DMS53 (cell line): ENCODE measurements around the gene ATP5F1A.
"Not testable (repeated sequence)": the region's sequence is repeated elsewhere in the genome, so short reads cannot be mapped to it uniquely, and the experiment has no call there.

Experiments used
- DNase-seq: peaks from one replicate; lab custom pipeline; 2025; lab: John Stamatoyannopoulos, UW

The ATP5F1A gene

GRCh38 chr18:46047369-46047768, 50.7 kb downstream of the ATP5F1A start:
- DNase-seq: not testable (repeated sequence)

GRCh38 chr18:46046688-46047087, 51.4 kb downstream of the ATP5F1A start:
- no peak for DNase-seq

- DNase-seq: no peak
These were observed 52.0 kb downstream of the ATP5F1A start for GRCh38 chr18:46046126-46046525.

- no peak for DNase-seq
These were observed 55.4 kb downstream of the ATP5F1A start for GRCh38 chr18:46042571-46043123.

GRCh38 chr18:46040747-46041104, 57.4 kb downstream of the ATP5F1A start:
- DNase-seq: no peak

- no peak for DNase-seq
These were observed 57.9 kb downstream of the ATP5F1A start for GRCh38 chr18:46040033-46040746.

DNA sequence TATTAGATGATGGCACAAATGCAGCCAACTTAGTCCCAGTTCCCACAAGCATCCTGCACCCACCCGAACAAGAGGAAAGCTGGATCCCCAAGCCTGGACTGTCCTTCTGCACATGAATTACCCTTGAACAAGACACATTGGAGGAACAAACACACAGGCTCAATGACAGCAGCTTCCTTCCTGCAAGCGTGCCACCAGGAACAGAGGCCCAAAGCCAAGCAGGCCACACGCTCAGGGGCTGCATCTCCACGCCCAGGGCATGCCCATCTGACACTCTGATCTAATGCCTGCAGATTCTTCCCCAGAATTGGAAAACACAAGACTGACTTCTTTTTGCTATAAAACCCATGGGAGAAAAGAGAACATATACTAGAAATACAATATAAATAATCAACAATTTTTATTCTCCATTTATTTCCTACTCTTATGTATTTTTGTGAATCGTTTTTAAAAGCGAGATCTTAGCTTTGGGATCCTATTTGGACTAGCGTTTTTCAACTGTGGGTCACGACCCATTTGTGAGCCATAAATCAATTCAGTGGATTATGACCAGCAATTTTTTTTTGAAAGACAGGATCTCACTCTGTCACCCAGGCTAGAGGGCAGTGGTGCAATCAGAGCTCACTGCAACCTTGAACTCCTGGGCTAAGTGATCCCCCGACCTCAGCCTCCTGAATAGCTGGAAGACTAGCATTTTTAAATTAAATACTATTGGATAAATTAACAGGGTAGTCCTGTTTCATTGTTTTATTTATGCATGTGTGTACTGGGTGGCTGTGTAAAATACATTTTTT, 60.4 kb downstream of the ATP5F1A start:
- DNase-seq: no peak

DNA sequence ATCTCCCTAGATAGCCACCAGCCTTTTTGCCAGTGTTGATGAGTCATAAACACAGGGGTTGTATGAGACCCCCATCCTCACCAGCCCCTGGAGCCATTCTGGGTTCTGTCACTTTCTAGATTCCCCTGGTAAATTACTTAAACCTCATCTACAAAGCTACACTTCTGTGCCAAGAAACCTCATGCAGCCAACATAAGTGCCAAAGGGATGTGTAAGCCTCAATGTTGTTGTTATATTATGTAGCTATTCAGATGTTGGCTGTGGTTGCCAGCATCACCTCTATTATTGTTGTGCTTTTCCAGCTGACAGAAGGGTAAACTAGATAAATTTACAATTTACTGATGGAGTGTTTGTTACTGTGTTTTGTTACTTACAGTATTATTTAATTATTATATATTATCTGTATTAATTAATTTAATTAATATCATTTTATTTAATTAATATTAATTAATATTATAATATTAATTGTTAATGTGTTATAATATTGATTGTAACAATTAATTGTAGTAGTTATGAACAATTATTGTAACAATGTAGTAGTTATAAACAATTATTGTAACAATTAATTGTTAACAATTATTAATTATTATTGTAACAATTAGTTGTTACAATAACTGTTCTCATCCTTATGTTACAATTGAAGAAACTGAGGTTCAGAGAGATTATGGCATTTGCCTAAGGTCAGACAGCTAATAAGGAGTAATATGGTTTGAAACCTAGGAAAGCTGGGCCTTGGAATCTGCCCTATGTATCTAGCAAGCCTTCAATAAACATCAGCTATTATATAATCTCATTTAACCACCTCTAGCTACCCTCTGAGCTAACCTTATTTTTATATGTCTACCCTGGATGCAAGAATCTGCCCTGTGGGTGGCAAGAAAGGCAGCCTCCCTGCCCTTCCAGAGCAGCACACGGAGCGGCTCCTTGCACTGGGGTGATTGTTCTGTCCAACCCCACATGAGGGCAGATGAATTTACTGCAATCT, 62.1 kb downstream of the ATP5F1A start:
- no peak for DNase-seq

DNA sequence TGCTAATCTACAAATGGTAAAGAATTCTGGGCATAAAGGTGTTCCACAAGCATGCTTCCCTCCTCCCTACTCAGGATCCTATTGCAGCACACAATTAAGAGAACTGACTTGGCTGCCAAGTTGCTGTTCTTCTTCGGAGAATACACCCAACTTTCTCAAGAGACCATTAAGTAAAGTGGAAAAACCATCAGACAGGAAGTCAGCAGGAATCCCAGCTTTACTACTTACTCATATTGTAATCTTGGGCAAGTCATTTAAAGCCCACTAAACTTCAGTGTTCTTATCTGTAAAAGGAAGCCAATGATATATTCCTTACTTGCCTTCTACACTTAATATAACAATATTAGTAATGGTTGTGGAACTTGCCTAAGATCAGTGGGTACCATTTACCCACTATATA, 63.9 kb downstream of the ATP5F1A start:
- no peak for DNase-seq

- DNase-seq: no peak
These were observed 66.4 kb downstream of the ATP5F1A start for GRCh38 chr18:46031741-46032140.
